Measurements from ENCODE around the gene RAPGEF5. TPM values are rescaled to one million over a fixed set of nuclear protein-coding genes. Genes with fewer than 3 reads are reported as not detected.

Gene RAPGEF5
- total RNA-seq, 1 donor from 2014 or later, result 16.5 TPM

GRCh38 chr7:22361320-22361719, 4.4 kb upstream of the RAPGEF5 start:
- TF ChIP-seq CTCF (IDR thresholded peaks at IDR 0.05; ENCODE audit: borderline replicate concordance), result no peak
- no peaks in the 10 kb centered on the region for H3K36me3 ChIP-seq
- peaks cover 3% of the 10 kb centered on the region for H3K27me3 ChIP-seq (ENCODE audit: low read depth)
- peaks cover 3% of the 10 kb centered on the region for H3K4me1 ChIP-seq
- H3K27ac ChIP-seq (replicated peaks), result no peak overlapping the region
- no peaks in the 10 kb centered on the region for H3K9me3 ChIP-seq (replicated peaks)
- DNase-seq, result no peak
- no peak overlapping the region for H3K4me3 ChIP-seq
- intact Hi-C loops (cut with micrococcal nuclease), result no loop called here

- Histone ChIP-seq H3K9me3 (replicated peaks) (peaks cover 8% of the 10 kb centered on the region), H3K4me1 (peaks cover 11% of the 10 kb centered on the region), H3K36me3 (no peaks in the 10 kb centered on the region), H3K27me3 (ENCODE audit: low read depth) (peaks cover 26% of the 10 kb centered on the region), H3K4me3 (no peak overlapping the region), H3K27ac (replicated peaks) (no peak overlapping the region)
- TF ChIP-seq CTCF (IDR thresholded peaks at IDR 0.05; ENCODE audit: borderline replicate concordance), result no peak
- intact Hi-C loops (cut with micrococcal nuclease), result no loop called here
- DNase-seq, result no peak
Observed at GRCh38 chr7:22358820-22359697, 2.1 kb upstream of the RAPGEF5 start.

GRCh38 chr7:22357311-22358175, 589 bp upstream of the RAPGEF5 start:
- TF ChIP-seq CTCF (IDR thresholded peaks at IDR 0.05; ENCODE audit: borderline replicate concordance), result no peak
- H3K4me1 ChIP-seq, result peaks cover 11% of the 10 kb centered on the region
- peaks cover 34% of the 10 kb centered on the region for H3K27me3 ChIP-seq (ENCODE audit: low read depth)
- H3K36me3 ChIP-seq, result no peaks in the 10 kb centered on the region
- H3K27ac ChIP-seq (replicated peaks), result peak overlapping the region; percentile 23
- H3K4me3 ChIP-seq, result peak overlapping the region; percentile 67
- no peak for DNase-seq
- peaks cover 24% of the 10 kb centered on the region for H3K9me3 ChIP-seq (replicated peaks)
- intact Hi-C loops (cut with micrococcal nuclease), result no loop called here

DNA sequence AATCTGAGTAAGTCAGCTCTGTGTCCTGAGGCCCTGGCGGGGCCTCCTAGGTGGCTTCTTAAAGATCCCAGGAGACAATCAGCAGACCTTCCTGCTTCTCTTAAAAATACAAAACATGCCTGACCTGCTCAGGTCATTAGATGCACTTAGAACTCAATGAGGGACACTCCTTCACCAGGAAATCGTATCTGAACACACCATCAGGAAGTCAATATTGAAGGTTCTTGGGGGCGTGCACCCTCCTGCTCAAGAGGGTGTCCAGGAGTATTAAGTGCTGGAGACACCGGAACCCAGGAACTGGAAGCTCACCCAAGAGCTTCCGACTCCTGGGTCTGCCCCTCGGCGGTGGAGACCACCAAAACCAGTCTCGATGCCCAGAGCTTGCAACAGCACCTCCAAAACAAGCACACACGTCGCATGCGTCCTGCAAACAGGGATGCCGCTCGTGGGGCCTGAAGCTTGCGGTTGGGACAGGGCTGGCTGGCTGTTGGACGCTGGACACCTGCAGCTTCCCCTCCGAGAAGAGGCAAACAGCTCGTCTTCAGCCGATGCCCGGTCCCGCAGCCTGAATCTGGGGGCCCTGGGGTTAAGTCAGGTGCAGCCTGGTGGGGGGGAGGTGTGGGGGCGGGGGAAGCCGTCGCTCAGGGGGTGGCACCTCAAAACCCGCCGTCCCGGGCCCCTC, 803 bp downstream of the RAPGEF5 start:
- Histone ChIP-seq H3K27ac (replicated peaks) (peak overlapping the region; percentile 23), H3K36me3 (no peaks in the 10 kb centered on the region), H3K4me3 (peak overlapping the region; percentile 67), H3K4me1 (peaks cover 13% of the 10 kb centered on the region), H3K27me3 (ENCODE audit: low read depth) (peaks cover 34% of the 10 kb centered on the region), H3K9me3 (replicated peaks) (peaks cover 24% of the 10 kb centered on the region)
- DNase-seq, result no peak
- TF ChIP-seq CTCF (IDR thresholded peaks at IDR 0.05; ENCODE audit: borderline replicate concordance), result no peak
- intact Hi-C loops (cut with micrococcal nuclease), result no loop called here

GRCh38 chr7:22355620-22356009, 1.3 kb downstream of the RAPGEF5 start:
- Histone ChIP-seq H3K36me3 (no peaks in the 10 kb centered on the region), H3K27ac (replicated peaks) (peak overlapping the region; percentile 23), H3K9me3 (replicated peaks) (peaks cover 24% of the 10 kb centered on the region), H3K4me1 (peaks cover 18% of the 10 kb centered on the region), H3K4me3 (peak overlapping the region; percentile 67), H3K27me3 (ENCODE audit: low read depth) (peaks cover 34% of the 10 kb centered on the region)
- intact Hi-C loops (cut with micrococcal nuclease), result no loop called here
- TF ChIP-seq CTCF (IDR thresholded peaks at IDR 0.05; ENCODE audit: borderline replicate concordance), result no peak
- DNase-seq, result no peak

Measured in left ventricle myocardium inferior (tissue), 1 donor.